Uterus (tissue), 4 donors: Measurements from ENCODE around the gene MOB2. TPM values are rescaled to one million over a fixed set of nuclear protein-coding genes. Genes with fewer than 3 reads are reported as not detected.

ENCODE experiments used
- DNase-seq, 2 donors: peaks; one replicate each; pipeline ENCODE4 v3.0.0-alpha.2; 2019 to 2020
- H3K27ac ChIP-seq, 2 donors: fragments of 200-600 bp; sonication (generic); 1 replicate in 1 of 2; 2 replicates in 1 of 2; pipeline ENCODE4 v1.5.1; 2016 to 2018
- H3K27me3 ChIP-seq, 2 donors: fragments of 200-600 bp; sonication (generic); one replicate each; pipeline ENCODE4 v1.5.1; 2018 to 2019; ENCODE audit warnings: control low read depth in 1 of 2
- H3K36me3 ChIP-seq, 2 donors: fragments of 200-600 bp; sonication (generic); one replicate each; pipeline ENCODE4 v1.5.1; 2019; ENCODE audit warnings: control low read depth in 1 of 2
- H3K4me1 ChIP-seq, 2 donors: fragments of 200-600 bp; sonication (generic); one replicate each; pipeline ENCODE4 v1.5.1; 2018 to 2019; ENCODE audit warnings: control low read depth in 1 of 2
- H3K4me3 ChIP-seq, 2 donors: fragments of 200-600 bp; sonication (generic); 1 replicate in 1 of 2; 2 replicates in 1 of 2; pipeline ENCODE4 v1.5.1; 2018 to 2019; ENCODE audit warnings: mild to moderate bottlenecking in 1 of 2
- H3K9me3 ChIP-seq, 2 donors: fragments of 200-600 bp; sonication (generic); one replicate each; pipeline ENCODE4 v1.5.1; 2019; ENCODE audit warnings: control low read depth in 1 of 2
- CTCF ChIP-seq, 4 experiments: fragments of 200-600 bp in 2 of 4; fragments of 450-650 bp in 2 of 4; sonication (generic) in 2 of 4; IDR thresholded peaks; one replicate each; pipeline ENCODE4 v1.5.1; 2016 to 2019; ENCODE audit warnings: antibody characterized with exemption in 4 of 4, mild to moderate bottlenecking in 2 of 4, moderate library complexity in 1 of 4
- POLR2A ChIP-seq, 2 donors: fragments of 450-650 bp; IDR thresholded peaks; one replicate each; pipeline ENCODE4 v1.6.1; 2016; ENCODE audit warnings: antibody characterized with exemption in 2 of 2, mild to moderate bottlenecking in 1 of 2, moderate library complexity in 1 of 2
- intact Hi-C: fragments of 100-400 bp; cut with DNase I; formaldehyde crosslinking; loops from one replicate; pipeline ENCODE4 v1.15.1; 2023; ENCODE audit warnings: low total_unique reads
- total RNA-seq, 4 donors: library from RNA; depleted of rRNA in 3 of 4; stranded (reverse); fragments of >200 nt in 3 of 4; gene quantifications; one replicate each; pipeline versions ENCODE4 v1.1.0 to v1.2.4, GENCODE V29; 2014 to 2023
- donor health status: DM: yes; HTN: yes; CAD: no.

Gene MOB2
- total RNA-seq, 4 donors from 2014 or later, result 17.1 to 72.6 (median 23.6) TPM

- no peak overlapping the region for H3K4me3 ChIP-seq
- H3K27me3 ChIP-seq, result no peaks in the 10 kb centered on the region
- no peak overlapping the region for H3K27ac ChIP-seq
- no peak for TF ChIP-seq POLR2A (IDR thresholded peaks at IDR 0.05)
- no peak for TF ChIP-seq CTCF (IDR thresholded peaks at IDR 0.05)
- DNase-seq, result no peak
- no peaks in the 10 kb centered on the region for H3K9me3 ChIP-seq
- no peaks in the 10 kb centered on the region for H3K4me1 ChIP-seq
- intact Hi-C loops, result no loop called here
- no peaks in the 10 kb centered on the region for H3K36me3 ChIP-seq
Observed at GRCh38 chr11:1444321-1444720, 42.3 kb downstream of the MOB2 start.

GRCh38 chr11:1443737-1444136, 42.8 kb downstream of the MOB2 start:
- intact Hi-C loops, result no loop called here
- DNase-seq, result no peak
- H3K4me1 ChIP-seq, result no peaks in the 10 kb centered on the region
- no peak for TF ChIP-seq CTCF (IDR thresholded peaks at IDR 0.05)
- no peak for TF ChIP-seq POLR2A (IDR thresholded peaks at IDR 0.05)
- H3K9me3 ChIP-seq, result no peaks in the 10 kb centered on the region
- no peaks in the 10 kb centered on the region for H3K36me3 ChIP-seq
- H3K27ac ChIP-seq, result no peak overlapping the region
- H3K27me3 ChIP-seq, result no peaks in the 10 kb centered on the region
- no peak overlapping the region for H3K4me3 ChIP-seq

GRCh38 chr11:1442807-1443366, 43.7 kb downstream of the MOB2 start:
- DNase-seq, result no peak
- no peaks in the 10 kb centered on the region for H3K9me3 ChIP-seq
- intact Hi-C loops, result no loop called here
- H3K27ac ChIP-seq, result no peak overlapping the region
- H3K36me3 ChIP-seq, result no peaks in the 10 kb centered on the region
- no peak overlapping the region for H3K4me3 ChIP-seq
- no peaks in the 10 kb centered on the region for H3K4me1 ChIP-seq
- TF ChIP-seq CTCF (IDR thresholded peaks at IDR 0.05), result no peak
- TF ChIP-seq POLR2A (IDR thresholded peaks at IDR 0.05), result no peak
- H3K27me3 ChIP-seq, result no peaks in the 10 kb centered on the region

GRCh38 chr11:1442163-1442562, 44.4 kb downstream of the MOB2 start:
- Histone ChIP-seq H3K36me3 (no peaks in the 10 kb centered on the region), H3K9me3 (no peaks in the 10 kb centered on the region), H3K27me3 (no peaks in the 10 kb centered on the region), H3K27ac (no peak overlapping the region), H3K4me3 (no peak overlapping the region), H3K4me1 (no peaks in the 10 kb centered on the region)
- no peak for DNase-seq
- TF ChIP-seq CTCF (IDR thresholded peaks at IDR 0.05) (no peak), POLR2A (IDR thresholded peaks at IDR 0.05) (no peak)
- intact Hi-C loops, result no loop called here

- TF ChIP-seq CTCF (IDR thresholded peaks at IDR 0.05) (no peak), POLR2A (IDR thresholded peaks at IDR 0.05) (no peak)
Observed at GRCh38 chr11:1440496-1440895, 46.1 kb downstream of the MOB2 start.

More at GRCh38 chr11:1440496-1440895, 46.1 kb downstream of the MOB2 start:
- no peak for DNase-seq
- Histone ChIP-seq H3K4me1 (peaks cover 0 to 7% of the 10 kb centered on the region in 2 donors), H3K4me3 (no peak overlapping the region), H3K27ac (no peak overlapping the region), H3K27me3 (peaks cover 0 to 8% of the 10 kb centered on the region in 2 donors), H3K36me3 (no peaks in the 10 kb centered on the region), H3K9me3 (no peaks in the 10 kb centered on the region)
- intact Hi-C loops, result no loop called here
